Neural cell (in vitro differentiated cells): ENCODE data around the gene COL18A1. TPM values are rescaled to one million over a fixed set of nuclear protein-coding genes. Genes with fewer than 3 reads are reported as not detected.

Experiments
- H2AFZ ChIP-seq: fragments of 200-600, 300-800 bp; sonication (generic), shearing (Covaris generic); 2 replicates; pipeline ENCODE4 v1.6.0; 2014; ENCODE audit warnings: low read depth, mild to moderate bottlenecking, antibody characterized with exemption, low read length, moderate library complexity
- H3F3A ChIP-seq: fragments of 200-600 bp; shearing (Covaris generic); 2 replicates; pipeline ENCODE4 v1.6.1; 2016; ENCODE audit warnings: mild to moderate bottlenecking, moderate library complexity, mixed read lengths, antibody characterized with exemption, low read length; ENCODE audit not compliant: insufficient read depth, poor library complexity, severe bottlenecking
- H3K27ac ChIP-seq: fragments of 200-600, 300-800 bp; sonication (generic), shearing (Covaris generic); 2 replicates; pipeline ENCODE4 v1.5.1; 2014; ENCODE audit warnings: mild to moderate bottlenecking, low read length, moderate library complexity
- H3K27me3 ChIP-seq: fragments of 300-800, 200-600 bp; sonication (generic), shearing (Covaris generic); 2 replicates; pipeline ENCODE4 v1.6.0; 2014; ENCODE audit warnings: mild to moderate bottlenecking, low read depth, low read length, moderate library complexity; ENCODE audit not compliant: insufficient read depth
- H3K36me3 ChIP-seq: fragments of 300-800, 200-600 bp; sonication (generic), shearing (Covaris generic); 2 replicates; pipeline ENCODE4 v1.5.1; 2014; ENCODE audit warnings: mild to moderate bottlenecking, antibody characterized with exemption, low read length, moderate library complexity; ENCODE audit not compliant: insufficient read depth
- H3K4me2 ChIP-seq: fragments of 300-800, 200-600 bp; sonication (generic), shearing (Covaris generic); 2 replicates; pipeline ENCODE4 v1.6.0; 2014; ENCODE audit warnings: mild to moderate bottlenecking, low read length
- H3K4me3 ChIP-seq: fragments of 300-800, 200-600 bp; sonication (generic), shearing (Covaris generic); 2 replicates; pipeline ENCODE4 v1.5.1; 2014; ENCODE audit warnings: mild to moderate bottlenecking, low read length, moderate library complexity
- H3K79me2 ChIP-seq: fragments of 200-600 bp; shearing (Covaris generic); replicated peaks from 2 replicates; pipeline ENCODE4 v1.6.0; 2014; ENCODE audit warnings: mild to moderate bottlenecking, low read length, moderate library complexity; ENCODE audit not compliant: insufficient read depth
- H3K9ac ChIP-seq: fragments of 300-800, 200-600 bp; sonication (generic), shearing (Covaris generic); 2 replicates; pipeline ENCODE4 v1.6.1; 2016; ENCODE audit warnings: mild to moderate bottlenecking, low read length, mixed read lengths
- H3K9me2 ChIP-seq: fragments of 200-600 bp; shearing (Covaris generic); 2 replicates; pipeline ENCODE4 v1.6.1; 2016; ENCODE audit warnings: mild to moderate bottlenecking, low read length, mixed read lengths; ENCODE audit not compliant: insufficient read depth
- H3K9me3 ChIP-seq: fragments of 200-600, 300-800 bp; sonication (generic), shearing (Covaris generic); 2 replicates; pipeline ENCODE4 v1.6.1; 2016; ENCODE audit warnings: mild to moderate bottlenecking, mixed run types, low read length, moderate library complexity, mixed read lengths
- H4K20me1 ChIP-seq: fragments of 200-600 bp; shearing (Covaris generic); 2 replicates; pipeline ENCODE4 v1.6.1; 2016; ENCODE audit warnings: mild to moderate bottlenecking, mixed run types; ENCODE audit not compliant: insufficient read depth
- CTCF ChIP-seq: fragments of 450-650 bp; IDR thresholded peaks from 2 replicates; pipeline ENCODE4 v1.5.1; 2014; ENCODE audit warnings: antibody characterized with exemption, mild to moderate bottlenecking, moderate library complexity; ENCODE audit not compliant: poor library complexity, severe bottlenecking
- EZH2 ChIP-seq: fragments of 200-600, 300-800 bp; shearing (Covaris generic), sonication (generic); IDR thresholded peaks from 2 replicates; pipeline ENCODE4 v1.6.1; 2014; ENCODE audit warnings: antibody characterized with exemption, low read length, borderline replicate concordance, mild to moderate bottlenecking; ENCODE audit not compliant: insufficient read depth, poor library complexity, severe bottlenecking
- MXI1 ChIP-seq: fragments of 450-650 bp; conservative IDR thresholded peaks from 2 replicates; pipeline ENCODE4 v1.6.1; 2014; ENCODE audit warnings: antibody characterized with exemption, mild to moderate bottlenecking; ENCODE audit not compliant: poor library complexity, severe bottlenecking
- POLR2AphosphoS5 ChIP-seq: IDR thresholded peaks from 2 replicates; pipeline ENCODE4 v1.6.1; 2012
- RAD21 ChIP-seq: fragments of 450-650 bp; conservative IDR thresholded peaks from 2 replicates; pipeline ENCODE4 v1.6.1; 2014; ENCODE audit warnings: antibody characterized with exemption, mild to moderate bottlenecking, moderate library complexity
- REST ChIP-seq: IDR thresholded peaks from 2 replicates; pipeline ENCODE4 v1.6.1; 2012; ENCODE audit warnings: borderline replicate concordance
- SMC3 ChIP-seq: fragments of 450-650 bp; conservative IDR thresholded peaks from 2 replicates; pipeline ENCODE4 v1.6.1; 2014; ENCODE audit warnings: antibody characterized with exemption, mild to moderate bottlenecking, moderate library complexity; ENCODE audit not compliant: poor library complexity
- TAF1 ChIP-seq: IDR thresholded peaks from 2 replicates; pipeline ENCODE4 v1.6.1; 2012; ENCODE audit warnings: low read depth
- polyA plus RNA-seq: library from polyadenylated mRNA; depleted of rRNA; stranded (reverse); fragments of >200 nt; gene quantifications from 2 replicates; pipeline ENCODE4 v1.2.3, GENCODE V29; 2014

The COL18A1 gene
- polyA plus RNA-seq, 1 donor from 2014 or later: 2.5 TPM

- Histone ChIP-seq H3K9ac (no peak overlapping the region), H3K4me2 (no peak overlapping the region), H2AFZ (no peak overlapping the region), H3K9me2 (no peaks in the 10 kb centered on the region), H3F3A (no peaks in the 10 kb centered on the region), H3K27me3 (no peaks in the 10 kb centered on the region), H3K9me3 (no peaks in the 10 kb centered on the region), H3K4me3 (no peak overlapping the region), H4K20me1 (no peaks in the 10 kb centered on the region), H3K36me3 (no peaks in the 10 kb centered on the region), H3K27ac (no peak overlapping the region), H3K79me2 (no peaks in the 10 kb centered on the region)
- TF ChIP-seq TAF1 (no peak), CTCF (no peak), REST (no peak), MXI1 (no peak), POLR2AphosphoS5 (no peak)
Measured at GRCh38 chr21:45468971-45469272, 64.0 kb downstream of the COL18A1 start.

- Histone ChIP-seq H3K9ac (no peak overlapping the region), H3K9me2 (no peaks in the 10 kb centered on the region), H3K27ac (no peak overlapping the region), H2AFZ (no peak overlapping the region), H3K27me3 (no peaks in the 10 kb centered on the region), H3K4me3 (no peak overlapping the region), H3K36me3 (no peaks in the 10 kb centered on the region), H3K79me2 (no peaks in the 10 kb centered on the region), H3F3A (no peaks in the 10 kb centered on the region), H4K20me1 (no peaks in the 10 kb centered on the region), H3K9me3 (no peaks in the 10 kb centered on the region), H3K4me2 (no peak overlapping the region)
- no peak for TF ChIP-seq SMC3
- TF ChIP-seq CTCF: no peak
- TF ChIP-seq RAD21: no peak
- TF ChIP-seq REST: no peak
- no peak for TF ChIP-seq EZH2
- no peak for TF ChIP-seq POLR2AphosphoS5
Measured at GRCh38 chr21:45469273-45470086, 64.5 kb downstream of the COL18A1 start.
